ENCODE results near the gene AAK1.

The AAK1 gene

DNA sequence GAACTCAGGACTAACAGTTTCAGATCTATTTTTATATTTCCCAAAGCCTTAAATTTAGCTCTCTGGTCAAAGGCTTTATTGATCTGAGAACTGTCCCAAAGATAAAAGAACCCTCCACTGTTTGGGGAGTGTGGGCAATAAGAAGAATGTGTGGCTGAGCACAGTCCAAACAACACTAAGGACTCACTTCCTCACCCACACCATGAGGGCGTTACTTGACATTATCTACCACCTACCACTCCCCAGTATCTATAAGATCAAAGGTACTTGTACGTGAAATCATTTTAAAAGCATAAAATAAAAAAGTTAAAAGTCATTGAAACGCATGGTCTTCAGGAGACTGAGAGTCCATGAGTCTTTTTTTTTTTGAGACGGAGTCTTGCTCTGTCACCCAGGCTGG, 151.7 kb downstream of the AAK1 start:
- DNase-seq (ENCODE audit: low read depth in 3 of 3): no peak

DNA sequence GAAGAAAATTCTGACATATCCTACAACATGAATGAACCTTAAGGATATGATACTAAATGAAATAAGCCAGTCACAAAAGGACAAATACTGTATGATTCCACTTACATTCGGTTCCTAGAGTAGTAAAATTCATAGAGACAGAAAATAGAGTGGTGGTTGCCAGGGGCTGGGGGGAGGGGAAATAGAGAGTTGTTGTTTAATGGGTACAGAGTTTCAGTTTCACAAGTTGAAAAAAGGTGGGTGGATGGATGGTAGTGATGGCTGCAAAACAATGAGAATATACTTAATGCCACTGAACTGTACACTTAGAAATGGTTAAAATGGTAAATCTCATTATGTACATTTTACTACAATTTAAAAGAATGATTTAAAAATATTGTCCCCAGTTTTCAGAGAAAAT, 153.1 kb downstream of the AAK1 start:
- DNase-seq (ENCODE audit: low read depth in 3 of 3): peak in 1 of 3 donors; percentile 10

DNA sequence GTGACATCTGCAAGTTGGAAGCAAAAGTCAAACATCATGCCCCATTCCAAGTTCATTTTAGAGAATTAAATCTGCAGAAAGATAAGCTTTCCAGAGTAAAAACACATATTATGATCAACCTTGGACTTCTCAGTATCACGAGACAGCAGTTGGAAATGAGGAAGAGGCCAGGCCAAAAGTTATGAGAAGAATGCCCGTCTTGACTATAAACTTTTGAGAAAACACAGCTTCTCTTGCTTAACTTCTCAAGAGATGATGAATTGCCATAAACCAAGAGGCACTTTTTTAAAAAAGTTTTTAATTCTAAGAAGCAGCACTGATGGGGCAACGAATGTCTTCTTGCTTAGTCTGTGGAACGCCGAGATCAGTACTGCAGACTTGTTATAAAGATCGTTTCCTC, 153.7 kb downstream of the AAK1 start:
- DNase-seq (ENCODE audit: low read depth in 3 of 3): no peak

DNA sequence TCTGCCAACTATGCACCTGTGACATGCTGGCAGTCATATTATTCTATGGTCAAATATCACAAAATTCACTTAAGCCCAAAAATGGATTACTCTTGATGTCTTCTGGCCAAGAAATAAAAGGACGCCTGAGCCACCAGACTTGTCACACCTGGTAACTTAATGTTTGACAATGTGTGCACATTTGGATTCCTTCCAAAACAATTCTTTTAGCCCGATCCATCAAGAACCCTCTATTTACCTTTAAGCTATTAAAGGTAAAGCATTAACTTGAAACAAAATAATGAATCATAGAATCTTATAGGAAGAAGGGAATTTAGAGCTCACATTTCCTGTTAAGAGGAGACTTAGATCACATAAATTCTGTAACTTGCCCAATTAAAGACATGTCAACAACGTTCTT, 159.8 kb downstream of the AAK1 start:
- no peak for DNase-seq (ENCODE audit: low read depth in 3 of 3)

DNA sequence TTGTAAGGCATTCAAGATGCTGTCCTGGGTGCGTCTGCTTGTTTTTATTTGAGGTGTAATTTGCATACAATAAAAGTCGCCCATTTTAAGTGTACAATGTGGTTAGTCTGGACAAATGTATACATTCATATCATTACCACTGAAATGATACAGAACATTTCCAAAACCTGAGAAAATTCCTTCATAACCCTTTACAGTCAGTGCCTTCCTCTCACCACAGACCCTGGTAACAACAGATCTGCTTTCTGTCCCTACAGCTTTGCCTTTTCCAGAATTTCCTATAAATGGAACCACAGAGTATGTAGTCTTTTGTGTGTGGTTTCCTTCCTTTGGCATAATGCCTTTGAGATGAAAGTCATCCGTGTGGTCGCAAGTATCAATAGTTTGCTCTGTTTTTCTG, 160.5 kb downstream of the AAK1 start:
- no peak for DNase-seq (ENCODE audit: low read depth in 3 of 3)

DNA sequence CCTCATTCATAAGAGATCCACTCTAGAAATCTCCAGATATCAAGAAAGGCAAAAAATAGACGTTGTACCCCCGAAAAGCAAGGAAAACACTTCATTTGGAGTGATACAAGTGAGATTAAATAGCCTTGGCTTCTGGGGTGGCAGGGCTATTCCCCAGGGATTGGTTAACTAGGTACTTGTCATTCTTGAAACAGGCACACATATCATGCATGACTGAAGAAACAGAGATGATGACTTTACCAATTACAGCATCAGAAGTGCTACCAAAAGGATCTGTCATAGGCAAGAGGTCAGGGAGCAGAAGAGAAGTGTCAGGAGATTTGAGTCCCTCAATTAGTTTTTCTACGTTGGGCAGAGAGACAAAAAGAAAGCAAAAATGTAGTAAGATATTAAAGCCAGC, 161.1 kb downstream of the AAK1 start:
- DNase-seq (ENCODE audit: low read depth in 3 of 3): no peak

DNA sequence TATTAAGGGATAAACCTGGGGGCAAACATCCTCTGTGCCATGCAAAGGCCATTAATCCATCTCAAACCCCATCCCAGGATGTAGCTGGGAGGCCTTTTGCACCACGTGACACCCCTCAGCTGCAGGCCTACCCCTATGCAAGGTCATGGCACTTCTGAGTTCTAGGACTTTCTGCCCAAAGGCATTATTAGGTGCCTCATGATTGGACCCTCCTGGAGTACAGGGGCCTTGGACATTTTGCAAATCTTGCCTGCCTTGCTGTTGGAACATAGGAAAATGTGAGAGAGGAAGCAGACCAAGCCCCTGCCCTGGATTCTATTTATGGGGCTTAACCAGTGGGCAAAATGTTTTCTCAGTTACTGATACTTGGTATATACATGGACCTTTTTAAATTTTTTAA, 162.1 kb downstream of the AAK1 start:
- no peak for DNase-seq (ENCODE audit: low read depth in 3 of 3)

DNA sequence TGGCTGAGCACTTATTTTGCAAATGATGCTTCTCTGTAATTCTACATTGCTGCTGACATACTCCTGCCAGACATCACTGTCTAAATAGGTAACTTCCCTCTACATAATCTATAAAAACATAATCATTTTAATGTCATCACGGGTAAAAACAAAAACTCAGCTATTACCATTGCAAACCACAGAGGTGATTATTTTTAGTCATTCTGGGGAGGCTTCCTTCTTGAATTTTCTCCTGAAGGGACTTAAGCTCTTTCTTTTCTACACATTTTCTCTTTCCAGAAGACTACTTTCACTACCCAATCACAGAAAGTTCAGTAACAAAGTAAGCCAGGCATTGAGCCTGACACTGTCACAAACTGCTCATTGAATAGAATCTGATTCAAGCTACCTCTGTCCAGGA, 165.9 kb downstream of the AAK1 start:
- no peak for DNase-seq (ENCODE audit: low read depth in 3 of 3)

DNA sequence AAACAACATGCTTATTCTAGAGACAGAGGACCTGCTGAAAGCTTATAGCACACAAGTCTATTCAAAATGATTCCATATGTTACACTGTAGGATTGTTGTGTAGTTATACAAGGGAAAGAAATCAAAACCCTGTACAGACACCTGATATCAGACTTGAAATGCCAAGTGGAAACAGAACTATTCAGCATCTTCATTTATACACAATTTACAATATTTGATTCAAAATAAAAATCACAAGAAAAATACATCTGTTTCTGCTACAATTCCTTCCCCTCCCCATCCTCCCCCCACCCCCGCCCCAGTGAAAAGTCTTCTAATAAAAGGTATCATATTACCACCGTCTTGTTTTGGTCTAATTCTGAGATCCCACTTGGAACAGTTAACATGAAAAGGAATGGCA, 168.9 kb downstream of the AAK1 start:
- DNase-seq (ENCODE audit: low read depth in 3 of 3): no peak

DNA sequence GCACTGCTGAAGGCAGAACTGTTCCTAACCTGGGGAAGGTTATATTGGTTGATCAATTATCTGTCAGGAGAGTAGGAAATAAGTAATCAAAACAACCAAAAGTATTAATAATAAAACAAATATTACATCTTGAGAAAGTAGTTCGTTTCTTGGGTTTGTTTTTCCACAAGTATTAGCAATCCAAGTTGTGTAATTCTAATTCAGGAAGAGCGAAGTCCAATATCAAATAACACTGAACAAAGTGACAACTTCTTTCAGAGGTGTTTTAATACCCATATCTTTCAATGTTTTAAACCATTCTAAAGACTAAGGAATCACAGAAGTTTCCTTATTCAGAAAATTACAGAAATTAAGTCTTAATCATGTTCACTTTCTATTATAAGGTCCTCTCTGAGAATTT, 171.7 kb downstream of the AAK1 start:
- DNase-seq (ENCODE audit: low read depth in 3 of 3): no peak

DNA sequence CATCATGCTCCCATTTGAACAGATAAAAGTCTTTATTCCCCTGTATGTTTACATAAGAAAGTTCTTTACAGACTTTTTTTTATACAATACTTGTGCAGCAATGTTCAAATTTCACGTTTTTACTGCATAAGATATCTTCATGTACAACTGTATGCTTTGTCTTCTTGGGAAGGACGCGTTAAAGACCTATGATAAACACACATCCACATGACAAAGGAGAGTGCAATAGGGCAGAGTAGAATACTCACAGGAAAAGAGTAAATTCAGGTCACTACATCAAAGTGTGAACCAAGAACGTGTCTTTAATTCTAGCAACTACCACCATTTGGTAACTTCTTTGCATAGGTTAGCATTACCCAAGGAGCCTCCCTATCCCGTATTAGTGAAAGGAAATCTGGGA, 172.6 kb downstream of the AAK1 start:
- no peak for DNase-seq (ENCODE audit: low read depth in 3 of 3)

DNA sequence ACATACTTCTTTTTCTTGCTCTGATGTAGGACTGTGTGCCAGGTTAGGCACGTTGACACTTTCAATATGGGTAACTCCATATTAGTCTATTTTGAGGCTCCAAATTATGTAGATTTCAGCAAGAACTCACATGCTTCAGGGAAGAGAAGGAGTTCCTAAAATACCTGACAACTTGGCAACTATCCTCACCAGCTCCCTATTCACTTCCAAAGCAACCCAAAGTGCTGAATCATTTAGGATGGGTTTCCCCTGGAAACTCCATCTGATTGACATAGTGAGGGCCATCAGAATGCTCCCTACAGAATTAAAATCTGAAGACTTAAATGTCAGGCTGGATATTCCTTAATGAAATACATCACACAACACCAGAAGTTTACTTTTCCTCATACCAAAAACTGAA, 173.8 kb downstream of the AAK1 start:
- no peak for DNase-seq (ENCODE audit: low read depth in 3 of 3)

DNA sequence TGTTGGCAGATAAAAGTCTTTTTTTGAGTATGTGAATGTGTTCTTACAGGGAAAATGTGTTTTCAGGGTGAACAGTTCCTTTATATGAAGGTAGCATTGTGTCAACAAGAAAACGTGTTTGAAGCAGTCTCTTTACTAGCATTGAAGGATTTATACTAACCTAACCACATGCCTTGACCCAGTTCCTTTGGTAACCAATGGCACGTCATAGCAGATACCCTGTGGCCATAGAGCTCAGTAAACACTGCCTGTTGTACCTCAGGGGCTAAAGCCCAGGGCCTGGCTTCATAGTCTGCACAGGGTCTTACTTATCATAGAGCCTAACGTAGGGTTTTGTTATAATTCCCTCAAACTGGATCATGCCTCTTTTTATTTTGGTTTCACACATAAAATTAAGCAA, 174.2 kb downstream of the AAK1 start:
- DNase-seq (ENCODE audit: low read depth in 3 of 3): no peak

DNA sequence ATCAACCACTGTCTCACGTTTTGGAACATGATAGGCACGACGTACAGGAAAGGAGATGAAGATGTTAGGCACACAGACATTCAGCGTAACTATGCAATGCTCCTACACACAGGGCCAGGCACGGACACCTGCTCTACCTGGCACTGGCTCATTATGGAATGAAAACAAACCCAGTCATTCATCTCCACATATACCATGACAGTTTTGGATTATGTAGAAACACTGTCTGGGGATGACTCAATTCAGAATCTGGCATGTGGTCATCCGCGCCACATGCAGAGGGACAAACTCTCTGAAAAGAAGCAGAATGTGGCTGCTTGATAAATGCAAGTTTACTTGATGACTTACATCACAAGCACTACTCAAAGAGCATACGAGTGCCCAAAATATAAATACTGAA, 176.8 kb downstream of the AAK1 start:
- no peak for DNase-seq (ENCODE audit: low read depth in 3 of 3)

DNA sequence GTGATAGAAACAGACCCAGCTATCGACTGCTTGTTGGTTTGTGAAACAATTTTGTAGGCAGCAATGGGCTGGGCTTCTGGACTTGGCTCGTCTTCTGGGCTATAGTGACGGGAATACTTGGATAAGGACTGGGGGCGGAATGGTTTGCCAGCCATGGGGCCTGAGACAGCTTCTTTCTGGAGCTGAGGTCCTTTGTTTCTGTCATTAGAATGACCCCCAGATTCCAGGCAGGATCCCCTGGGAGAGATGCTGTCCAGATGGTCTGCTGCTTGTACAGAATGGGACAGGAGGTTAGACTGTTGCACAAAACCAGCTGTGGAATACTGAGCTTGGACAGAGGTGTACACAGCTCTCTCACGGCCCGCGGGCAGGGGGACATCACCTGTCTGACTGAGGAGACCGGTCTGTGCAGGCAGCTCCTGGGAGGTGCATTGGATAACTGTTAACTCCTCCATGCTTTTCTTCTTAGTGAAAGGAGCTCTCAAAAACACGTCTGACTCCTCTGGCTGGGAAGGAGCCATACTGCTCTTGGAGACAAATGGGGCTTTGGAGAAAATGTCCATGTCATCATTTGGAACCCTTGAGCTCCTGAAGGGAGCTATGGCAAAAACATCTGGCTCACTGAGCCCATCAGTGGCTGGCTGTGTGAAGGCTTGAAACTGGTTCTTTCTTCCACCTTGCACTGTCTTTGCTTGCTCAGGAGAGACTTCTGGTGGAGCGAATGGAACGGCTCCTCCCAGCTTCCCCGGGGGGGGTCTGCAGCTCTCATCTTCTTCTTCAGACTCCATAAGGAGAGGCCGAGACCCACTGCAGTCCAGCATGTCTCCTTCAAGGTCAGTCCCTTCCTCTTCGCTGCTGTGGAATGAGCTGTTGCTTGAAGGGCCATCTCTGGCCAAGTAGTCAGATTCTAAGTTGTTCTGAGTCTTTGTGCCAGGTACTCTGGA, 177.8 kb downstream of the AAK1 start:
- DNase-seq (ENCODE audit: low read depth in 3 of 3): no peak

DNA sequence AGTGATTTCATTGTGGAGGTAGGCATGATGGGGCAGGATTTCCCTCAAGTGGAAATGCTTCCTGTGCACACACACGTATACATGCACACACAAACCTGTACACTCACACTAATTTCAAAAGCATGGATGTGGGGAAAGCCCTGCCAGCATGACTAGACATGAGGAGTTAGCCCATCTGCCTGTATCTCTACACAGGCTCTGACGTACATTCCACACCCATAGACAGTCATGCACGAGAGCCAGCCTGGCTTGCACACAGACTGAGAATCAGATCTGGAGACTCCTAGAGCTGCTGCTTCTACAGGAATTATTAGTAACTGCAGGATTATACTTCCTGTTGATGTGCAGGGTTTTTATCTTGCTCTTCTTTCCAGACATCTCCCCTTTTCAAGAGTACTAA, 179.0 kb downstream of the AAK1 start:
- no peak for DNase-seq (ENCODE audit: low read depth in 3 of 3)

DNA sequence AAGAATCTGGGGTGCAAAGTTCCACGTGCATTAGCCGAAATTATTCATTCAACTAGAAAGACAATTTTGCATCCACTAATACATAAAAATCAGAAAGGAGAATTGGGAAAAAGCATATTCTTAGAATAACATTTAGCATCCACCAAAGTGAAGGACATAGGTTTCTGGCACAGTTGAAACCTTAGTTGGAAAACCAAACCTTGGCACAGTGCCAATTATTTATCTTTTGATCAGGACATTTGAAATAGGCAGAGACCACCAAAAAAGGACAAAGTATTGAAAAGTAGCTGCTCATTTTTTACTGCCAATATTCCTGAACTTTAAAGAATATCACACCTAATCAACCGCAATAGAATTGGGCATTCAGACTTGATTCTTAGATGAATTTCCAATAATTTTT, 180.8 kb downstream of the AAK1 start:
- DNase-seq (ENCODE audit: low read depth in 3 of 3): no peak

DNA sequence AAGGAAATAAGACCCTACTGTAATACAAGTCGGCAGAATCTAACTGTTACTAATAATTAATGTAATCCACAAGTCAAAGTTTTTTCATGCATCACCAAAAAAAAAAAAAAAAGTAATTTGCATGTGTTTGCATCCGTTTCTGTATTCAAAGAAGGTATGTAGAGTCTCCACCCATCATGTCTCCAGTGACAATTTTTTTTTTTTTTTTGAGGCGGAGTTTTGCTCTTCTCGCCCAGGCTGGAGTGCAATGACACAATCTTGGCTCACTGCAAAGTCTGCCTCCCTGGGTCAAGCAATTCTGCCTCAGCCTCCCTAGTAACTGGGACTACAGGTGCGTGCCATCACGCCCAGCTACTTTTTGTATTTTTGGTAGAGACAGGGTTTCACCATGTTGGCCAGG, 182.1 kb downstream of the AAK1 start:
- DNase-seq (ENCODE audit: low read depth in 3 of 3): no peak

DNA sequence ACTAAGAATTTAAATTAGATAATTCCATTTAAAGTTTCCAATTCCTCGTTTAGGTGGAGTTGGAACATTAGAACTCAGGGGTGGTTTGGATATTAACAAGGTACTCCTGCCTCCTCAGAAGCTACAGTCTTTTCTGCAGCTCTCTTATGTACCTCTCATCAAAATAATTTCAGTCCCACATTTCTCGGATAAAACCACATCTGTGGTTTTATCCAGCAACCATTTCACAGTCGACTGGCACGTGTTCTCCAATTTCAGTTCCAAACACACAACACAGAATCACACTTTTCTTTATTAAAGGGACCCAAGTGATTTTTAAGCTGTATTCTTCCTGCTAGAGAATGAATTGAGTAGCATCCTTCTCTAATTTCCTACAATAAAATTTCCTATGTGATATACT, 183.6 kb downstream of the AAK1 start:
- no peak for DNase-seq (ENCODE audit: low read depth in 3 of 3)

DNA sequence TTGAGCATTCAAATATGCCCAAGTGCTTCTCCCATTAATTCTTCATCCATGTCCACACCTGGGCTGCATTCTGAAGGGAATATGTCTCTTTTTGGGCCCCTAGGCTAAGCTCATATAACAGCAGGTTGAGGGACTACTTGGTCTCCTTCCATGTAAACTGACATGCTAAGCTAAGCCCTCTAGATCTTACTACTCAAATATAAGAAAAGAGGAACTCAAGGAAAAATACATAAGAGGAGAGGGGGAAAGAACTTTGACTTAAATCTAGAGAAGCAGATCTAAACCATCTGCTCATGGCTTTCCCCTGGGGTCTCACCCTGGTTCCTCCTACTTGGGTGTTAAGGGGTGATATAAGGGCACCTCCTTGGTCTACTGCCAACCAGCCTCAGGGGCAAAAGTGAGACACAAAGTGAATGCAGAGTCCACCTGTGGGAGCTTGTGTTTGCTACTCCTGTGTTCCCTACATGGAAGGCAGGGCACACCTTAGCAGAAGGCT, 186.5 kb downstream of the AAK1 start:
- no peak for DNase-seq (ENCODE audit: low read depth in 3 of 3)

DNA sequence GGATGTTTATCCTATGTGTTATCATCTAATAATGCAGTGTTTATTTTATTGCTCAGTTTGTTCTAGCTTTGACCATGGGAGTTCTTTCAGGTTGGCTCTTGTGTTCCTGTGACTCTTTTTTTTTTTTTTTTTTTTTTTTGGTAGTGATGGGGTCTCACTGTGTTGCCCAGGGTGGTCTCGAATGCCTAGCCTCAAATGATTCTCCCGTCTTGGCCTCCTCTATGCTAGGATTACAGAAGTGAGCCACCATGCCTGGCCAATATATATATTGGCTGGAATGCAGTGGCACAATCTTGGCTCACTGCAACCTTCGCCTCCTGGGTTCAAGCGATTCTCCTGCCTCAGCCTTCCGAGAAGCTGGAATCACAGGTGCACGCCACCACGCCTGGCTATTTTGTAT, 187.4 kb downstream of the AAK1 start:
- no peak for DNase-seq (ENCODE audit: low read depth in 3 of 3)

DNA sequence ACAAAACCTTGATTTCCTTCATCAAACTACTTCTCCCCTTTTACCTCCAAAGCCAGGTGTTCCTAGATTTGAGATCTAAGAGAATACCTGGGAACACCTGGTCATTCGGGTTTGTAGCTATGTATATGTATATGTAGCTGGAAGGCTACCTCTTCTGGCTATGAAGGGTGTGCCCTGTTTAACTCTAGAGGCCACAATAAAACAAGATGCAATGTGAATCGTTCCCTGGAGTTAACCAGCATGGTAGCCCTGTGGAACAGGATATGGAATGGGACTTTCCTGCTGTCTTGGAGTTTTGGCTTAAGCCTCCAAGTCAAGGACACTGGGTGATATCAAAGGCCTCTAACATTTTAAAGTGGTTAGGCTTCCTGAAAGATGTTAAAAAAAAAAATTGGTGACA, 188.6 kb downstream of the AAK1 start:
- no peak for DNase-seq (ENCODE audit: low read depth in 3 of 3)

DNA sequence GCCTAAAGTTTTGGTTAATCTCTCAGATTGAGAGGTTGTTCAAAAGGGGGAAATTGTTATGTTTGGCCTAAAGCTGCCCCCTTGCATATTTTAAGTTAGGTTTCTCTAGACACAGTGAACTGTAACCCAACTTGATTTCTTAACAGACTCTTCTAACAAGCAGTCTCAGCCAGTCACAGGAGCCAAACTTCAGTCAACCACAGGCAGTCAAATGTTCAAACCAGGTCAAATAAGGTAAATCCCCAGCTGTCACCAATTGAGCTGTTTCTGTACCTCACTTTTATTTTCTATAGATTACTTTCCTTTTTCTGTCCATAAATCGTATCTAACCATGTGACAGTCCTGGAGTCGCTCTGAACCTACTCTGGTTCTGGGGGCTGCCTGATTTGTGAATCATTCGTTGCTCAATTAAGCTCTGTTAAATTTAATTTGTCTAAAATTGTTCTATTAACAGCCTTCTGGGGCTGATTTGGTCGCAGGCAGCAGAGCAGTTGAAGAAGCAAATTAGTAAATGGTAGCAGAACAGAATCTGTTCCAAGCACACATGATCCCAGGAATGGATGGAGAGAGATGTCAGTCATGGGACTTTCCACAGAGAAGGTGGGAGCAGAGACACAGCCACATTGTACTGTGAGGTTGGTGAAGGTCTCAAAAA, 189.9 kb downstream of the AAK1 start:
- peak in 2 of 3 donors; percentile 10 to 23 for DNase-seq (ENCODE audit: low read depth in 3 of 3)
